Measurements from ENCODE around the gene ZNF316. TPM values are rescaled to one million over a fixed set of nuclear protein-coding genes. Genes with fewer than 3 reads are reported as not detected.

ZNF316 gene
- 10 to 100 TPM; 11.9 to 27.8 (median 20.4) TPM for total RNA-seq

- H3K36me3 ChIP-seq, result peaks cover 3 to 32% (median 12%) of the 10 kb centered on the region in 3 donors
- WGBS, 2 donors, result 40% methylated on average over 1 of the region's 104 CpGs; no CpG with 5 or more reads in 1 of the 2 donors
- peak within 1 kb of the TSS; percentile 84 to 96 (median 90) for H3K27ac ChIP-seq
- intact Hi-C loops (cut with DNase I), result no loop called here
- peak within 1 kb of the TSS; percentile 65 to 98 (median 87) for H3K4me3 ChIP-seq
- no peaks in the 10 kb centered on the region for H3K27me3 ChIP-seq
- TF ChIP-seq POLR2A (IDR thresholded peaks at IDR 0.05) (peak in 2 of 4 donors; percentile 54), CTCF (IDR thresholded peaks at IDR 0.05) (no peak)
- H3K9me3 ChIP-seq, result no peaks in the 10 kb centered on the region
- no peak for DNase-seq
- H3K4me1 ChIP-seq, result peaks cover 17 to 52% (median 34%) of the 10 kb centered on the region in 3 donors
These were observed at the start of gene ZNF316 for GRCh38 chr7:6636741-6637543. Gene ZNF316 (plus strand): TSS chr7:6637318. CDS start chr7:6642410, 5,092 bp downstream.

DNA sequence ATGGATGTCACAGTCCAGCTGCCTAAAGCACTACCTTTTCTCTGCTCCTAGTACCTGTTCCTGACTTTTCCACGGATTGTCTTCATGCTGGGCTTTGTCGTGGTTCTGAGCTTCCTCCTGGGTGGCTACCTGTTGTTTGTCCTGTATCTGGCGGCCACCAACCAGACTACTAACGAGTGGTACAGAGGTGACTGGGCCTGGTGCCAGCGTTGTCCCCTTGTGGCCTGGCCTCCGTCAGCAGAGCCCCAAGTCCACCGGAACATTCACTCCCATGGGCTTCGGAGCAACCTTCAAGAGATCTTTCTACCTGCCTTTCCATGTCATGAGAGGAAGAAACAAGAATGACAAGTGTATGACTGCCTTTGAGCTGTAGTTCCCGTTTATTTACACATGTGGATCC, 48.6 kb upstream of the ZNF316 start:
- no peak for DNase-seq
- Histone ChIP-seq H3K27ac (no peak overlapping the region), H3K4me3 (no peak overlapping the region), H3K9me3 (no peaks in the 10 kb centered on the region), H3K36me3 (peaks cover 0 to 75% (median 17%) of the 10 kb centered on the region in 3 donors), H3K4me1 (peaks cover 15 to 25% (median 18%) of the 10 kb centered on the region in 3 donors), H3K27me3 (no peaks in the 10 kb centered on the region)
- WGBS, 2 donors, result 75 to 83% methylated on average over 8 to 9 of the region's 9 CpGs
- no peak for TF ChIP-seq CTCF (IDR thresholded peaks at IDR 0.05)
- TF ChIP-seq POLR2A (IDR thresholded peaks at IDR 0.05), result no peak
- intact Hi-C loops (cut with DNase I), result no loop called here

DNA sequence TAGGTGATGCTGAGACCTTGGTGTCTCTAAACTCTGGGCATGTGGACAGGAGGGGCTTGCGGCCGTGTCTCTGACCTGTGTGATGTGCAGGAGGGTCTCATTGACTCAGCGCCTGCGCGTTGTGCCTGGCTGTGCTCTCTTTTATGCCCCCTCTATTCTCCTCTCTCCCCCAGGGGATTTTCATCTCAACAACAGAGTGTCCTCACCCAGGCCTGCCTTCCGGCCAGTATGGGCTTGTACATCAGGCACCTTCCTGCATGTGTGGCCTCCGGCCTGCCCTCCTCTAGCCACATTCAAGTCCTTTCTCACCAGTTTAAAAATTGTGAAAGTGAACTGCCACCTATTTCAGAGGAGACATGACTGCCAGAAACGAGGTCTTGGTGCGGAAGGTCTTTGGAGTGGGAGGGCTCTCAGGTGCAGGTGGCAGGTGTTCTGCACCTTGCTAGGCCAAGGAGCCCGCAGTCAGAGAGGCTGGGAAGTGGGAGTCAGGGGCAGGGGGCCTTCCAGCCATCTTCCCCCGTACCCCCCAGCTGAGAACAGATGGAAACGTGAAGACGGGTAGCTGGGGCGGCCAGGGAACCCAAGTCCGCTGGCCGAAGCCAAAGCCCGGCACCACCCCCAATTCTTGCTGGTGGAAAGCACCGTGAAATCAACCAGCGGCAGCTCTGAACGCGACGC, 47.8 kb upstream of the ZNF316 start:
- Histone ChIP-seq H3K4me3 (peak overlapping the region; percentile 62 to 95 (median 82)), H3K27me3 (no peaks in the 10 kb centered on the region), H3K27ac (peak overlapping the region; percentile 15 to 95 (median 64)), H3K36me3 (peaks cover 3 to 76% (median 17%) of the 10 kb centered on the region in 3 donors), H3K4me1 (peaks cover 15 to 25% (median 18%) of the 10 kb centered on the region in 3 donors), H3K9me3 (no peaks in the 10 kb centered on the region)
- TF ChIP-seq CTCF (IDR thresholded peaks at IDR 0.05) (no peak), POLR2A (IDR thresholded peaks at IDR 0.05) (no peak)
- DNase-seq, result no peak
- 72 to 74% methylated on average over 8 to 10 of the region's 22 CpGs for WGBS, 2 donors
- intact Hi-C loops (cut with DNase I), result no loop called here

DNA sequence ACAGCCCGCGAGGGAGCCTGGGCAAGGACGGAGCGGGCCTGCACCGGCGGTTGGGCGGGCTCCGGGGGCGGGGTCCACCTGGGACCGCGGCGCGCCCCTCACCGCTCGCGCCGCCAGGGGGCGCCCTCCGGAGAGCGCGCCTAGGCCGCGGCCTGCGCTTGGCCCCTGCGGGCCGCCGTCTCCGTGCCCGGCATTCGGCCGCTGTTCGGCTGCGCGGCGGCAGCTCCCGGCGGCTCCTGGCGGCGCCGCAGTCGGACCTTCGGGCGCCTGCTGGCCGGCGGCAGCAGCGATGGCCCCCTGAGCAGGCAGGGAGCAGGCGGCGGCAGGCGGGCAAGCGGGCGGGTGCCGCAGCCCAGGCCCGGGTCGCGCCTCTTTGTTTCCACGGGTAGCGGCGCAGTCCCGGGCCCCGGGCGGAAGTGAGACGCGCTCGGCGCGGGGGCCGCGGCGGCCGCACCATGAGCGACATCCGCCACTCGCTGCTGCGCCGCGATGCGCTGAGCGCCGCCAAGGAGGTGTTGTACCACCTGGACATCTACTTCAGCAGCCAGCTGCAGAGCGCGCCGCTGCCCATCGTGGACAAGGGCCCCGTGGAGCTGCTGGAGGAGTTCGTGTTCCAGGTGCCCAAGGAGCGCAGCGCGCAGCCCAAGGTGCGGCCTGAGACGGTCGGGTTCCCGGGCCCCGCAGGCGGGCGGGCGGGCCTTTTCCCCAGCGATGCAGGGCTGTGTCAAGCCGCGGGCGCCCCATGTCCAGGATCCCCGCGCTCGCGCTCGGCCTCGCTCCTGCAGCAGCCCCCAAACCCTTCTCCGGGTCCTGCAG, 47.1 kb upstream of the ZNF316 start, which contains the start of gene INTS15:
Gene INTS15, plus strand, starts transcription at position 193 of the 816 bp plus-strand sequence. Its CDS starts 263 bp downstream, at position 456.
- Histone ChIP-seq H3K27ac (peak within 1 kb of the TSS; percentile 81 to 95 (median 88)), H3K27me3 (no peaks in the 10 kb centered on the region), H3K36me3 (peaks cover 7 to 76% (median 15%) of the 10 kb centered on the region in 3 donors), H3K4me1 (peaks cover 15 to 25% (median 18%) of the 10 kb centered on the region in 3 donors), H3K4me3 (peak within 1 kb of the TSS; percentile 62 to 95 (median 82)), H3K9me3 (no peaks in the 10 kb centered on the region)
- peak; percentile 43 to 99 (median 96) for TF ChIP-seq CTCF (IDR thresholded peaks at IDR 0.05)
- TF ChIP-seq POLR2A (IDR thresholded peaks at IDR 0.05), result peak in 2 of 4 donors; percentile 72 to 77
- intact Hi-C loops (cut with DNase I), result no loop called here
- DNase-seq, result no peak
- 0% methylated on average over 1 of the region's 107 CpGs for WGBS, 2 donors
